Measurements from ENCODE around the gene C12orf42.

The C12orf42 gene

DNA sequence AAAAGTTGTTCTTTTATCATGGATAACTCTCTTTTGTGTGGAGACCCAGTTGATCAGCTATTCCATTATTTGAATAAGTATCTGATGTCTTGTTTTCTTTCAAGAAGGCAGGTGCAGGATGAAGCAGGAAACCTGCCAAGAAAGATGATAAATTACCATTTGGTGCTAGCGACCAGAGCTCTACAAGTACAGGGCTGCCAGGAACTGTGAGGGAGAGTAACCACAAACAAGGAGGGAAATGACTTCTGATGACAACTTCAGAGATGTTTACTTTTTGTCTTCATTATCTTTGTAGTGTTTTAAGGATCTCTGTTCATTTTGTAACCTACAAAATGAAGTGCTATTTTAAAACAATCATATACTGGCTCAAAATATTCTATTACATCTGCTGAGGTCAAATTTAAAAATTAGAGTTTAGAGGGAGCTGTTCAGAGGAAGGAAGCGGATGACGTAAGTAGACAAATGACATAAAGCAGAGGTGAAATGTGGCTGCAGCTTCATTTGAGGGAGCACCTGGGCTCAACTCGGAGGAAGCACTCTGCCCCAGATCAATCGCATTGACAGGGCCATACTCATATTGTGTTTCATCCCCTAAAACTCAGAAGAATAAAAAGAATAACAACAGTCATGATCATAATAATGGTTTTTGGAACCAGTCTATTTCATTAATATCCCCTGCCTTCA lies 226.8 kb downstream of the C12orf42 start:
- H3K4me3 ChIP-seq (ENCODE audit: low read length), result no peak overlapping the region

DNA sequence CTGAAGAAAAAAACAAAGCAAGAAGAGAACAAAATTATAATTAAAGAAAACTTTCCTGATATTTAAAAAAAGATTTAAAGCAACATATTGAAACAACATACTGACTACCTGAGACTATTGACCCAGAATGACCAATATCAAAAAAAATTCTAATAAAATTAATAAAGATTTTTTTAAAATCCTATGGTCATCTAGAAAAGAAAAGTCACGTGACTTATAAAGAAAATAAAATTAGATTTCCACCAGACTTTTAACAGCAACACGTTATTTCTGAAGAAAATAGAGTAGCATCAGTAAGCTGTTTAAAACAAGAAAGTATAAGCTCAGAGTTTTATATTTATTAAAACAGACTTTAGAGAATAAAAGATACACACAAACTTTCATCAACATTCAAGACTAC lies 238.0 kb downstream of the C12orf42 start:
- no peak for TF ChIP-seq ZNF274 (IDR thresholded peaks at IDR 0.05; ENCODE audit: low read depth, low read length)
- no peak overlapping the region for H3K4me3 ChIP-seq (ENCODE audit: low read length)

More for the DNA sequence above, 226.8 kb downstream of the C12orf42 start:
- TF ChIP-seq ZNF274 (IDR thresholded peaks at IDR 0.05; ENCODE audit: low read depth, low read length), result no peak
